ENCODE data around the gene PCBD2.

DNA sequence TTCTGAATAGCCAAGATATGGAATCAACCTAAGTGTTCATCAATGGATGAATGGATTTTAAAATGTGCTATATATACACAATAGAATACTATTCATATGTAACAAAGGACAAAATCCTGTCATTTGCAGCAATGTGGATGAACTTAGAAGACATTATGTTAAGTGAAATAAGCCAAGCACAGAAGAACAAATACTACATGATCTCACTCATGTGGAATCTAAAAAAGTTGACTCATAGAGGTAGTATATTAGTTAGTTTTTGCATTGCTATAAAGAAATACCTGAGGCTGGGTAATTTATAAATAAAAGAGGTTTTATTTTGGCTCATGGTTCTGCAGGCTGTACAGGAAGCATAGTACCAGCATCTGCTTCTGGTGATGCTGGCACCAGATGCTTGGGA, 70.9 kb downstream of the PCBD2 start:
- TF ChIP-seq, protein P1, sequence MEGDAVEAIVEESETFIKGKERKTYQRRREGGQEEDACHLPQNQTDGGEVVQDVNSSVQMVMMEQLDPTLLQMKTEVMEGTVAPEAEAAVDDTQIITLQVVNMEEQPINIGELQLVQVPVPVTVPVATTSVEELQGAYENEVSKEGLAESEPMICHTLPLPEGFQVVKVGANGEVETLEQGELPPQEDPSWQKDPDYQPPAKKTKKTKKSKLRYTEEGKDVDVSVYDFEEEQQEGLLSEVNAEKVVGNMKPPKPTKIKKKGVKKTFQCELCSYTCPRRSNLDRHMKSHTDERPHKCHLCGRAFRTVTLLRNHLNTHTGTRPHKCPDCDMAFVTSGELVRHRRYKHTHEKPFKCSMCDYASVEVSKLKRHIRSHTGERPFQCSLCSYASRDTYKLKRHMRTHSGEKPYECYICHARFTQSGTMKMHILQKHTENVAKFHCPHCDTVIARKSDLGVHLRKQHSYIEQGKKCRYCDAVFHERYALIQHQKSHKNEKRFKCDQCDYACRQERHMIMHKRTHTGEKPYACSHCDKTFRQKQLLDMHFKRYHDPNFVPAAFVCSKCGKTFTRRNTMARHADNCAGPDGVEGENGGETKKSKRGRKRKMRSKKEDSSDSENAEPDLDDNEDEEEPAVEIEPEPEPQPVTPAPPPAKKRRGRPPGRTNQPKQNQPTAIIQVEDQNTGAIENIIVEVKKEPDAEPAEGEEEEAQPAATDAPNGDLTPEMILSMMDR (IDR thresholded peaks at IDR 0.05; ENCODE audit: low read length): no peak
- no peak for TF ChIP-seq EZH2 (IDR thresholded peaks at IDR 0.05; ENCODE audit: borderline replicate concordance, low read length)
